GM03348 (cell line): Measurements from ENCODE around the gene BOLA3.
"Not testable (repeated sequence)": the region's sequence is repeated elsewhere in the genome, so short reads cannot be mapped to it uniquely, and the experiment has no call there.

Experiments used
- DNase-seq: peaks from one replicate; pipeline ENCODE4 v3.0.0; 2012; ENCODE audit warnings: low spot score

Gene BOLA3

GRCh38 chr2:74147727-74148456, at the start of gene BOLA3:
TSS of gene BOLA3 (minus strand) at chr2:74147912. CDS start at chr2:74147874, 38 bp downstream.
- DNase-seq: peak; percentile 98

DNA sequence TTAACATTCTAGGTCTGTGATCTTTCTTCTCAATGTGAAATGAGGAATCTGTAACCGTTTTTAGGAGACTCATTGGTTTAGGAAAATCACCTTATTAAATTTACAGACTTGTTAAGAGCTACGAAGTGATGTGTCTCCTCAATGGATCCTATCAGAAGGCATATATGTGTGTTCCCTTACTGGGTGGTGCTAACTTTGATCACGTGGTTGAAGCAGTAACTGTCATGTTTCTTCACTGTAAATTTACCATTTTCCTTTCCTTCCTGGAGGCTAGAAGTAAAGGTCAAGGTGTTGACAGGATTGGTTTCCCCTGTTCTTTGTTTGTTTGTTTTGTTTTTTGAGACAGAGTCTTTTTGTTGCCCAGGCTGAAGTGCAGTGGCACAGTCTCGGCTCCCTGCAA, 49.3 kb upstream of the BOLA3 start:
- DNase-seq: no peak

DNA sequence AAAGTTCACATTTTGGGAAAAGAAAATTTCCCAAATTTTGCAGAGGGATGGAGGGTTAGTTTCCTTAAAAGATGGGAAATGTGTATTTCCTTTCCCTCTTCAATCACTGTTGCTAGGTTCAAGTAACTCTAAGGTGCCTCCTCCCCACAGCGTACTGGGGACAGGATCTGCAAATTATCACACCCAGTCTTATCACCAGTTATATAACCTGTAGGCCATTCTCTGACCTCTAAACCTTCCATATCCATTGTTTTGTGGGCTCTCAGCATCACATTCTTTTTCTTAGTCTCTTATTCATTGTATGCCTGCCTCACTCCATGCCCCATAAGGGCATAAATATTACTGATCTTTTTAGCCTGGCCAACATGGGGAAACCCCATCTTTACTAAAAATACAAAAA, 47.1 kb upstream of the BOLA3 start:
- DNase-seq: no peak

- no peak for DNase-seq
Measured at GRCh38 chr2:74191596-74192380, 44.1 kb upstream of the BOLA3 start.

DNA sequence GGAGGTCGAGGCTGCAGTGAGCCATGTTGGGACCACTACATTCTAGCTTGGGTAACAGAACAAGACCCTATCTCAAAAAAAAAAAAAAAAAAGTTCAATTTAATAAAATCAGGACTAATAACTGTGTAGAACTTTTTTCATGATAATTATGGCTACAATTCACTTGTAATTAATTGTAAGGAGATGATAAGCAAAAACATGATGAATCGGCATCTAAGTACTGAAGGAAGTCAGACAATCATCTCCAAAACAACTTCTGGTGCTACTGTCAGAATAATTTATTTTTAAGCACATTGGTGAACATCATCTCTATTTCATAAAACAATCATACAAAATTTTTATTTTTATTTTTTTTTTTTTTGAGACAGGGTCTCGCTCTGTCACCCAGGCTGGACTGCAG, 41.0 kb upstream of the BOLA3 start:
- DNase-seq: no peak

- DNase-seq: peak; percentile 84
Measured at GRCh38 chr2:74188018-74188601, 40.4 kb upstream of the BOLA3 start.

GRCh38 chr2:74186706-74187105, 39.0 kb upstream of the BOLA3 start:
- DNase-seq: not testable (repeated sequence)

DNA sequence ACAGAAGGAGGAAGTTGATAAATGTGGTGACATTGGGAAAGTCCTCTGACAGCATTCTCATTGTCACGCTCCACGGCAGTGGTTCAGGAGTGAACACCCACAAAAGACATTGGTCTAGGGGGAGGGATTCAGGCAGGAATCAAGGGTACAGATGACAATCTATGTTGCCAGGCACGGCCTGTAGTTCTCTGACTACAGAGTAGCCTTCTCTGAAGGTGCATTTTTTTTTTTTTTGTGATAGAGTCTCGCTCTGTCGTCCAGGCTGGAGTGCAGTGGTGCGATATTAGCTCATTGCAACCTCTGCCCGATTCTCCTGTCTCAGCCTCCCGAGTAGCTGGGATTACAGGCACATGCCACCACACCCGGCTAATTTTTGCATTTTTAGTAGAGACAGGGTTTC, 38.3 kb upstream of the BOLA3 start:
- DNase-seq: no peak

DNA sequence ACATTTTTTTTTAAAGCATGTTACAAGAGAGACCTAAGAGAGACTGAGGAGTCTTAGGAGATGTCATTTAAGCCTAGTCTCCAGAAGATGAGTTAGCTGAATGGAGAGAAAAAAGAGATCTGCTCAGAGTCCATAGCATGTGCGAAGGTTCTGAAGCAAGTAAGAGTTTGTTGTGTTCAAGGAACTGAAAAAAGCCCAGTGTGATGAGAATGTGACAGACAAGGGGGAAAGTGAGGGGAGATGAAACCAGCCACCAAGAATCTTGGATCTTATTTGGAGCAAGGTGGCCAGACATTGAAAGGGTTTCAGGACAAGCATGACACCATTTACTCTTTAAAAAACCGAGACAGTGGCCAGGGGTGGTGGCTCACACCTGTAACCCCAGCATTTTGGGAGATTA, 36.2 kb upstream of the BOLA3 start:
- DNase-seq: no peak

DNA sequence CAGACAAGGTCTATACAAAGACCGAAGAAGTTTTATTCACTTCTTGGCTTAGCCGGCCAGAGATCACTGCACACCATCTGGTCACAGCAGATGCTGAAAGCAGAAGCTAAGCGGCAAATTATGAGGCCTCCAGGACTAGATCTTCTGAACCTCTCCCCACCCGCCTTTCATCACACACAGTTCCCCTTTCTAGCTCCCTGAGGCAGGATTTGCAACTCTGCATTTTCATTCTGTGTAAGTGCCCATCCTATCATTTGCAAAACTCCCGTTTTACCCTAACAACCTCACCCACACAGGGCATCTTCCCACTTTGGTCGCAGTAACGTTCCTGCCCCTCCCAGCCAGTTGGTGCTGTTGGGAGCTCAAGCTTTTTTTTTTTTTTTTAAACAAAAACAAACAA, 34.0 kb upstream of the BOLA3 start:
- DNase-seq: no peak

DNA sequence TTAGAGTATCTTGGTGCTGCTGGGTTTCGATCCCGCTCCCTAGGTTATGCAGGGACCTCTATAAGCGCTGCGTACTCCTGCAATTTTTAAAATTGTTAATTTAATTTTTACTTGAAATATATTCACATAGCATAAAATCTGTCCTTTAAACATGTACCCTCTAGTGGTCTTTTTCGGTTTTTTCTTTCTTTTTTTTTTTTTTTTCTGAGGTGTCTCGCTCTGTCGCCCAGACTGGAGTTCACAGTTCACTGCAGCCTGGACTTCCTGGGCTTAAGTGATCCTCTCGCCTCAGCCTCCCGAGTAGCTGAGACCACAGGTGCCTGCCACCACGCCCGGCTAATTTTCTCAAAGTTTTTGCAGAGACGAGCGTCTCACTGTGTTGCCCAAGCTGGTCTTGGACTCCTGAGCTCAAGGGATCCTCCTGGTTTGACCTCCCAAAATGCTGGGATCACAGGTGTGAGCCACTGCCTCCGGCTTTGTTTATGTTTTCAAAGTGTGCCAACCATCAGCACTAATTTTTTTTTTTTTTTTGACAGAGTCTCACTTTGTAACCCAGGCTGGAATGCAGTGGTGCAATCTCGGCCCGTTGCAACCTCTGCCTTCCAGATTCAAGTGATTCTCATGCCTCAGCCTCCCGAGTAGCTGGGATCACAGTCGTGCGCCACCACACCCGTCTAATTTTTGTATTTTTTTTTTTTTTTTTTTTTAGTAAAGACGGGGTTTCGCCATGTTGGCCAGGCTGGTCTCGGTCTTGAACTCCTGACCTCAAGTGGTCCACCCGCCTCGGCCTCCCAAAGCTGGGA, 31.6 kb upstream of the BOLA3 start:
- no peak for DNase-seq

GRCh38 chr2:74178211-74179062, 30.7 kb upstream of the BOLA3 start, which contains the start of gene MOB1A:
TSS of gene MOB1A (minus strand) at chr2:74178879. CDS start at chr2:74178674, 205 bp downstream.
- peak; percentile 99 for DNase-seq

DNA sequence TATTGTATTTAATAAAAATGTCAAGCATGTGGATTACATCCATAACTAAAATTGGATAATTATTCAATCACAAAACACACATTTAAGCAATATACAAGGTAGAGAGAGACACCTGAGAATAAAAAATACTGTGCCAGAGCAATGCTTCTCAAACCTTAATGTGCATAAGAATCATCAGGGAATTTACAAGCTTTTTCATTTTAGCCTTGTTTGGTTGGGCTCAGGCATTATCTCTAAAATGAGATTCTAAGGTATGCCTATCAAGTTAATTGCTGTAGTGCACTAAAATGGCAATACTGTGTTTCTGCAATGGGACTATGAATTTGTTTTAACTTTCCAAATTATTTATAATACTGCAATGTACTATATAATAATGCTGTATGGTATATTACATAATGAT, 30.0 kb upstream of the BOLA3 start:
- no peak for DNase-seq

- DNase-seq: no peak
Measured at GRCh38 chr2:74174909-74175308, 27.2 kb upstream of the BOLA3 start.

GRCh38 chr2:74168739-74169138, 21.0 kb upstream of the BOLA3 start:
- no peak for DNase-seq

- no peak for DNase-seq
Measured at GRCh38 chr2:74164761-74165160, 17.0 kb upstream of the BOLA3 start.

DNA sequence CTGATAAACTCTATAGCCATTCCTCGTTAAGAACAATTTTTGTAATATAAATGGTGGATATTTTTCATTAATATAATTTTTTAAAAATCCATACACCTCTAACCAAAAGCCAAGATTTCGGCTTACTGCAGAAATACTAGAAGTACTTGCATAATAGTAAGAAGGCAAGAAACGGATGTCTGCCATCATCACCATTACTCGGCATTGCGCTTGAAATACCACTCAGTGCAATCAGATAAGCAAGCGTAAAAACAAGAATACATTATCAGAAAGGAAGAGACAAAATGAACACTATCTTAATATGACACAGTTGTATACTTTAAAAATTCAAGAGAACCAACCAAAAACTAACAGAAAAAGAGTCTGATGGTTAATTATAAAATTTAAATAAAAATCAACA, 15.2 kb upstream of the BOLA3 start:
- no peak for DNase-seq

GRCh38 chr2:74155830-74156229, 8.1 kb upstream of the BOLA3 start:
- DNase-seq: no peak

DNA sequence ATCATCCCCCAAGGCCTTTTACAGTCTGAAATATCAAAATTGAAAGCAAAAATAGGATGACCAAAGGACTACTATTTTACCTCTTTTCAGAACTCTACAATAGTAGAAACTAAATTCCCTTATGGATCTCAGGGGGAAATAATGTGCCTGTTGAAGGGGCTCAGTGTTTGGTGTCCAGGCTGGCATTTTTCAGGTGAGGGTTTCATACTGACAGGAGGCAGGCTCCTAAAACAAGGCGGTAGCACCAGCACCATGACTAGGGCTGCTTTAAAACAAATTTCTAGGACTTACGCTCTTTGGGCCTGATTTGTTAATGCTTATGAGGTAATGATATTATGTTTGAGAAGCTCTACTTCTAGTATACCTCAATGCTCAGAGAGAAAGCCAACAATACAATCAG, 5.2 kb upstream of the BOLA3 start:
- DNase-seq: no peak

DNA sequence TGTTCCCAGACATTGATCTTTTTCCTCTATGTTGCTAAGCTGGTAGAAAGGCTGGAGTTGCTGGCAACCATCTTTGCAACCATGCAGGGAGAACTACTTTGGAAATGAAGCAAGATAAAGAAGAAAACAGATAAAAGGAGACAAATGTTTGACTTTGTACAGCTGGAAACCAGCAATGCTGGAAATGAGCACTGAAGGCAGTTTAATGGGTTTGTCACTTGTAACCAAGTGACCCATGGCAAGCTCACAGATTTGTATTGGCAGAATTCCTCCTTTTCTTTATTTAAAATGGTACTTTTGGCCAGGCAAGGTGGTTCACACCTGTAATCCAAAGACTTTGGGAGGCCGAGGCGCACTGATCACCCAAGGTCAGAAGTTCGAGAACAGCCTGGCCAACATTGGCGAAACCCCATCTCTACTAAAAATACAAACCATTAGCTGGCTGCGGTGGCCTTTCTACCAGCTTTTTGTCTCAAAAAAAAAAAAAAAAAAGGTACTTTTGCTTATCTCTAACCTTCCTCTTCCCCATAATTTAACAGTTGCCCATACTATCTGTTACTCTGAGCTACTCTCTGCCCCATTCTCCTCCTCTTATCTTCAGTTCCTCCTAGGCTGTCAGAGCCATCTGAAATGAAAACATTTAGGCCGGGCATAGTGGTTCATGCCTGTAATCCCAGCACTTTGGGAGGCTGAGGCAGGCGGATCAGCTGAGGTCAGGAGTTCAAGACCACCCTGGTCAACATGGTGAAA, 2.0 kb upstream of the BOLA3 start:
- no peak for DNase-seq

- DNase-seq: no peak
Measured at GRCh38 chr2:74149247-74149525, 1.5 kb upstream of the BOLA3 start.
